HepG2 (cell line): Measurements from ENCODE around the gene JADE3. TPM values are rescaled to one million over a fixed set of nuclear protein-coding genes. Genes with fewer than 3 reads are reported as not detected.
"Not testable (repeated sequence)": the region's sequence is repeated elsewhere in the genome, so short reads cannot be mapped to it uniquely, and the experiment has no call there.

Source experiments
- ATAC-seq: fragments of 200-7000 bp; cut with Tn5 transposase; 3 replicates; pipeline ENCODE4 v1.9.1; 2020; ENCODE audit warnings: mild to moderate bottlenecking, moderate library complexity
- BruUV-seq: library from RNA; stranded (reverse); fragments of 400-500 nt; replicated peaks from 2 replicates; lab custom pipeline; 2021; lab: Mats Ljungman, UMichigan
- CTCF ChIA-PET: fragments of 300-600 bp; formaldehyde crosslinking; extraction: SDS; loops from one replicate; lab custom pipeline; 2021; ENCODE audit warnings: low total read pairs, inconsistent platforms, low intra/inter-chr PET ratio; lab: Yijun Ruan, JAX
- POLR2A ChIA-PET: fragments of 350-600 bp; sonication (Branson Sonifier 250); formaldehyde crosslinking; loops from one replicate; lab custom pipeline; 2020; ENCODE audit warnings: antibody characterized with exemption, inconsistent platforms; lab: Yijun Ruan, JAX
- DNase-seq: peaks from one replicate; pipeline ENCODE4 v3.0.0-alpha.2; 2015; ENCODE audit warnings: low spot score
- FAIRE-seq: peaks from 3 replicates; lab custom pipeline; 2011; peaks lifted over from hg19 to GRCh38; lab: Jason Lieb, UNC
- H2AFZ ChIP-seq: one replicate; pipeline ENCODE4 v1.6.1; 2011; ENCODE audit warnings: low read length, inconsistent platforms
- H3K27ac ChIP-seq: fragments of 300-600 bp; 3 replicates; pipeline ENCODE4 v1.8.0; 2011; ENCODE audit warnings: mixed run types, mild to moderate bottlenecking, mixed read lengths, low read length, inconsistent platforms; ENCODE audit not compliant: insufficient read depth; ENCODE audit errors: extremely low read length
- H3K27me3 ChIP-seq, 2 experiments: fragments of 200-600 bp in 1 of 2; 2 replicates in 1 of 2; 3 replicates in 1 of 2; pipeline versions ENCODE4 v1.6.0 to v1.8.0; 2011; ENCODE audit warnings: low read length in 2 of 2, mild to moderate bottlenecking in 2 of 2, moderate library complexity in 2 of 2, inconsistent platforms in 1 of 2; ENCODE audit not compliant: insufficient read depth in 2 of 2, control insufficient read depth in 1 of 2
- H3K36me3 ChIP-seq, 2 experiments: fragments of 200-600 bp in 1 of 2; replicated peaks in 1 of 2; 2 replicates in 1 of 2; 3 replicates in 1 of 2; pipeline versions ENCODE4 v1.5.1 to v1.8.0; 2011; ENCODE audit warnings: low read length in 2 of 2, inconsistent platforms in 1 of 2; ENCODE audit not compliant: insufficient read depth in 2 of 2, control insufficient read depth in 1 of 2
- H3K4me1 ChIP-seq: 2 replicates; pipeline ENCODE4 v1.5.1; 2012; ENCODE audit warnings: low read length, inconsistent platforms; ENCODE audit not compliant: insufficient read depth
- H3K4me2 ChIP-seq: 2 replicates; pipeline ENCODE4 v1.6.0; 2011; ENCODE audit warnings: low read depth, low read length, inconsistent platforms
- H3K4me3 ChIP-seq, 3 experiments: fragments of 200-600 bp in 1 of 3; sonication (generic), shearing (Covaris generic) in 1 of 3; replicated peaks in 1 of 3; 2 replicates each; pipeline ENCODE4 v1.5.1; 2011 to 2016; ENCODE audit warnings: low read length in 3 of 3, inconsistent platforms in 2 of 3, low read depth in 2 of 3, mild to moderate bottlenecking in 2 of 3, control low read depth in 1 of 3, mixed read lengths in 1 of 3; ENCODE audit not compliant: insufficient read depth in 1 of 3
- H3K79me2 ChIP-seq: one replicate; pipeline ENCODE4 v1.6.1; 2011; ENCODE audit warnings: low read length, inconsistent platforms; ENCODE audit not compliant: insufficient read depth
- H3K9ac ChIP-seq: 2 replicates; pipeline ENCODE4 v1.6.0; 2011; ENCODE audit warnings: mild to moderate bottlenecking, low read depth, low read length, inconsistent platforms; ENCODE audit not compliant: insufficient read depth
- H3K9me3 ChIP-seq: 2 replicates; pipeline ENCODE4 v1.5.1; 2012; ENCODE audit warnings: mild to moderate bottlenecking, low read length
- H4K20me1 ChIP-seq: 2 replicates; pipeline ENCODE4 v1.6.0; 2011; ENCODE audit warnings: inconsistent platforms, mild to moderate bottlenecking, low read length, moderate library complexity; ENCODE audit not compliant: insufficient read depth
- IRX3 ChIP-seq: sonication (generic); formaldehyde crosslinking; IDR thresholded peaks from 2 replicates; pipeline ENCODE4 v1.8.1; 2023; ENCODE audit warnings: mild to moderate bottlenecking, low read depth, missing genetic modification reagents, borderline replicate concordance
- TFDP1 ChIP-seq: IDR thresholded peaks from 2 replicates; pipeline ENCODE4 v1.6.1; 2016; ENCODE audit warnings: missing compliant biosample characterization, missing genetic modification reagents, borderline replicate concordance
- WGBS: methylation state at CpG from one replicate; pipeline ENCODE4 v1.1.6; 2017; ENCODE audit warnings: low lambda C conversion rate; 5-methylcytosine and 5-hydroxymethylcytosine counted together
- in situ Hi-C: cut with HindIII; loops from 2 replicates; pipeline ENCODE4 v1.10.0; 2017; ENCODE audit warnings: low pct_unique_long_range_greater_than_20kb; ENCODE audit not compliant: extremely low pct_ligation_motif_present
- intact Hi-C: fragments of 100-400 bp; cut with micrococcal nuclease; formaldehyde crosslinking; loops from one replicate; pipeline ENCODE4 v1.10.0; 2022; ENCODE audit not compliant: unreplicated experiment
- polyA plus RNA-seq, 8 experiments: library from polyadenylated mRNA; depleted of rRNA in 3 of 8; stranded (reverse) in 7 of 8; unstranded in 1 of 8; fragments of >200 nt; fragmentation: Illumina TruSeq in 4 of 8; extraction: Trizol in 4 of 8; gene quantifications; 2 replicates each; pipeline versions ENCODE4 v1.2.1 to v1.2.3, GENCODE V29; 2011 to 2016; ENCODE audit warnings: low read depth in 4 of 8, missing spikeins in 1 of 8, mixed read lengths in 1 of 8; ENCODE audit not compliant: insufficient read depth in 1 of 8
- total RNA-seq, 5 experiments: library from RNA; depleted of rRNA; stranded (reverse); fragments of >200 nt; fragmentation: Illumina TruSeq; extraction: Trizol; gene quantifications; 2 replicates each; pipeline ENCODE4 v1.2.3, GENCODE V29; 2016; ENCODE audit warnings: low read depth in 1 of 5

Gene JADE3
- total and polyA plus RNA-seq, 2 of the 13 experiments (the other 11 are each of a cell fraction or from before 2014, with no cell fraction given): 7.7 to 7.8 TPM

- TF ChIP-seq IRX3 (CRISPR knock-in tag): no peak
- no peak for TF ChIP-seq TFDP1 (CRISPR knock-in tag)
Observed at GRCh38 chrX:46967547-46967946, 55.3 kb downstream of the JADE3 start (continued).

GRCh38 chrX:46977046-46977445 is 64.8 kb downstream of the JADE3 start:
- in situ Hi-C loops, DNase-seq, H3K79me2 ChIP-seq, H2AFZ ChIP-seq, intact Hi-C loops, H3K27me3 ChIP-seq, FAIRE-seq, BruUV-seq, CTCF ChIA-PET, H3K9me3 ChIP-seq, H3K36me3 ChIP-seq, H3K4me2 ChIP-seq, H3K4me3 ChIP-seq, H3K4me1 ChIP-seq, H3K27ac ChIP-seq, H4K20me1 ChIP-seq, H3K9ac ChIP-seq, POLR2A ChIA-PET, ATAC-seq: not testable (repeated sequence)
- WGBS: 100% methylated on average over 1 of the region's 4 CpGs
